Lower leg skin (tissue), 3 donors: Measurements from ENCODE around the gene RPL13.

Source experiments
- CTCF ChIP-seq, 3 donors: fragments of 450-650 bp; IDR thresholded peaks; one replicate each; pipeline ENCODE4 v1.5.1; 2016; ENCODE audit warnings: antibody characterized with exemption in 3 of 3, mild to moderate bottlenecking in 3 of 3, moderate library complexity in 2 of 3
- POLR2A ChIP-seq, 2 donors: fragments of 450-650 bp; IDR thresholded peaks; one replicate each; pipeline ENCODE4 v1.6.1; 2016 to 2017; ENCODE audit warnings: antibody characterized with exemption in 2 of 2, mild to moderate bottlenecking in 1 of 2, moderate library complexity in 1 of 2

- TF ChIP-seq CTCF (IDR thresholded peaks at IDR 0.05): no peak
- no peak for TF ChIP-seq POLR2A (IDR thresholded peaks at IDR 0.05)
These were observed 44.3 kb downstream of the RPL13 start for GRCh38 chr16:89604764-89605163.
